ENCODE data around the gene PANK4. TPM values are rescaled to one million over a fixed set of nuclear protein-coding genes. Genes with fewer than 3 reads are reported as not detected.
A peak's percentile ranks its signal among the peaks of the same experiment; 100 is the strongest.

The PANK4 gene
- total and polyA plus RNA-seq, 2 of the 8 experiments (the other 6 are each of a cell fraction or from before 2014, with no cell fraction given) = 20.1 to 29.7 TPM

DNA sequence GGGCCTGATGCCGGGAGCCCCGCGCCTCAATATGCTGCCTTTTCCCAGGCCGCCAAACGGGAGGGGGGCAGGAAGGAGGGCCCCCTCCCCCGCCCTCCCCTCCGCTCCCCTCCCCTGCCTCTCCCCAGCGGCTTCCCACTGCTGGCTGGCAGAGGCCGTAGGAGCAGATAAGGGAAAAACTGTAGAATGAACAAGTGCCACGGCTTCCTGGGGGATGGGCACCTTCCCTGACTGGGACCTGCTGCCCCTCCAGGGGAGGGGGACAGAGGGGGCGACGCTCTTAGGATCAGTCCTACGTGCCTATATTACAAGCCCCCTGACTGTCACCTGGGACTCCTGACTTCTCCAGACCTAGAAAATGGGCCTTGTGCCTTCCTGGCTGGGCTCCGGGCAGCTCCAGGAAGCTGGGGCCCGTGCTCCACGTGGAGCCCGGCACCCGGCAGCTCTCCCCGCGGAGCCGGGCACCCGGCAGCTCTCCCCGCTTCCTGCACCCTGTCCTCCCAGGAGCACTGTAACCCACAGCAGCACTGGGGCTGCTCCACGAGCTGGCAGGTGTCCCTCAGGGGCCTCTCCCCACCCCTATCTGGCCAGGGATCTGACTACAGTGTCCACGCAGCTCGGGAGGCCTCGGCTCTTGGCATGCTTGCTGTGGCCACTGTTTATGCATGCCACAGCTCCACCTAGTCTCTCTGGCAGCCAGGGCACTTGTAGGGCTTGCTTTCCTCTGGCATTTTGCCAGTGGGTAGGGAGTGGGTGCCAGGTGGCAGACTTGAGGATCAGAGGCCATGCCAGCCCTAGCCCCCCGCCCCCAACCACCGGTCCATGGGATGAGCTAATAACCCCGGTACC is 4.3 kb upstream of the PANK4 start:
- Histone ChIP-seq H2BK15ac (ENCODE audit: low read length) (no peak overlapping the region), H3K79me1 (ENCODE audit: low read depth, low read length) (no peaks in the 10 kb centered on the region), H2AFZ (ENCODE audit: low read length) (no peak overlapping the region), H4K20me1 (replicated peaks in 1 of 2; ENCODE audit: control insufficient read depth in 1 of 2, insufficient read depth in 2 of 2, low read length in 2 of 2) (peaks cover 0 to 14% of the 10 kb centered on the region in 2 experiments), H3K9ac (replicated peaks in 1 of 4; ENCODE audit: extremely low read depth in 1 of 4, low read depth in 3 of 4, low read length in 3 of 4) (no peak overlapping the region), H2BK120ac (replicated peaks; ENCODE audit: low read depth, low read length) (no peak overlapping the region), H4K91ac (replicated peaks; ENCODE audit: insufficient read length, low read length) (no peak overlapping the region), H3K4me1 (replicated peaks in 1 of 4; ENCODE audit: control insufficient read depth in 3 of 4, insufficient read depth in 4 of 4, low read length in 3 of 4) (peaks cover 0 to 35% (median 21%) of the 10 kb centered on the region in 4 experiments; a peak in 6 of 7 replicates), H3K27ac (ENCODE audit: low read depth, low read length) (no peak overlapping the region), H2BK5ac (ENCODE audit: low read depth, low read length) (no peak overlapping the region), H3K14ac (ENCODE audit: insufficient read length) (no peak overlapping the region), H3K23ac (ENCODE audit: insufficient read length) (no peak overlapping the region), H3K4me2 (ENCODE audit: insufficient read depth in 1 of 2, low read depth in 2 of 2, low read length in 2 of 2) (peak overlapping the region; percentile 53 to 89), H3K56ac (replicated peaks; ENCODE audit: insufficient read length, low read depth, low read length) (no peak overlapping the region), H4K8ac (ENCODE audit: extremely low read depth, insufficient read depth, low read length) (no peak overlapping the region), H3K4me3 (ENCODE audit: extremely low read depth in 1 of 4, insufficient read depth in 2 of 4, low read depth in 3 of 4, low read length in 4 of 4) (peak overlapping the region in 2 of 4 experiments; percentile 0 to 58; a peak in 2 of 8 replicates), H3K18ac (ENCODE audit: extremely low read depth, low read length) (peak overlapping the region; percentile 48; the same call in 1 of the 2 replicates), H3K36me3 (ENCODE audit: control insufficient read depth in 2 of 4, insufficient read depth in 4 of 4, low read length in 3 of 4) (no peaks in the 10 kb centered on the region), H3K9me3 (ENCODE audit: insufficient read depth in 2 of 2, low read depth in 1 of 2, low read length in 1 of 2) (no peaks in the 10 kb centered on the region), H3K23me2 (ENCODE audit: low read depth, low read length) (peaks cover 4% of the 10 kb centered on the region; the same call in 1 of the 2 replicates), H3K27me3 (replicated peaks in 1 of 4; ENCODE audit: control insufficient read depth in 3 of 4, extremely low read depth in 1 of 4, insufficient read depth in 3 of 4, low read length in 3 of 4) (peaks cover 30 to 84% (median 73%) of the 10 kb centered on the region in 4 experiments), H3K4ac (replicated peaks; ENCODE audit: insufficient read length, low read depth, low read length) (no peak overlapping the region), H2AK5ac (ENCODE audit: low read depth, low read length) (no peak overlapping the region), H2BK12ac (ENCODE audit: low read depth, low read length) (no peak overlapping the region), H3K79me2 (ENCODE audit: control insufficient read depth in 1 of 2, insufficient read depth in 2 of 2, low read length in 2 of 2) (peaks cover 1 to 2% of the 10 kb centered on the region in 2 experiments; a peak in 3 of 4 replicates), H2BK20ac (ENCODE audit: low read length) (no peak overlapping the region), H4K5ac (ENCODE audit: insufficient read length, low read depth, low read length) (no peak overlapping the region)
- POLR2A ChIA-PET (ENCODE audit: partially characterized antibody) = interaction anchor here (0.6 to 0.7 kb wide), 2 partner anchors 41 to 47 kb away, joined by 3 read pairs; no protein-coding TSS in a partner anchor
- WGBS, 2 experiments (ENCODE audit: extremely low coverage in 1 of 2, insufficient coverage in 1 of 2, insufficient read length in 1 of 2, insufficient replicate concordance in 2 of 2, low coverage in 1 of 2, low lambda C conversion rate in 2 of 2, missing lambda C conversion rate in 1 of 2) = 68% methylated on average over 18 of the region's 30 CpGs; no CpG with 5 or more reads in 1 of the 2 experiments
- no peak for DNase-seq (ENCODE audit: low read depth in 1 of 2, low spot score in 2 of 2)
- CTCF ChIA-PET (ENCODE audit: partially characterized antibody) = interaction anchor here (1.0 to 1.7 kb wide), 3 partner anchors 12 to 16 kb away, joined by 3 to 5 read pairs (median 5); no protein-coding TSS in a partner anchor
- no peak for FAIRE-seq
- no peak for TF ChIP-seq SRF (IDR thresholded peaks at IDR 0.05; ENCODE audit: low read depth, low read length)
- TF ChIP-seq POLR2AphosphoS5 (IDR thresholded peaks at IDR 0.05; ENCODE audit: low read depth, low read length) = no peak
- TF ChIP-seq TAF1 (IDR thresholded peaks at IDR 0.05; ENCODE audit: low read depth, low read length) = no peak
- no peak for TF ChIP-seq CBX8 (IDR thresholded peaks at IDR 0.05; ENCODE audit: borderline replicate concordance, low read depth, low read length)
- no peak for TF ChIP-seq HDAC6 (IDR thresholded peaks at IDR 0.05; ENCODE audit: low read depth, low read length)
- peak; percentile 42 for TF ChIP-seq EZH2 (IDR thresholded peaks at IDR 0.05; ENCODE audit: low read depth, low read length, severe bottlenecking)

All from H1 (cell line).